Hepatic stellate cell (primary cell): ENCODE measurements around the gene LYPD3.
A peak's percentile ranks its signal among the peaks of the same experiment; 100 is the strongest.

Experiments
- DNase-seq: peaks from one replicate; pipeline ENCODE4 v3.0.0; 2011; ENCODE audit warnings: low spot score

LYPD3 gene

GRCh38 chr19:43485951-43486350, 20.5 kb upstream of the LYPD3 start:
- no peak for DNase-seq

GRCh38 chr19:43483281-43483680, 17.9 kb upstream of the LYPD3 start:
- DNase-seq: no peak

- DNase-seq: no peak
Measured at GRCh38 chr19:43482193-43482592, 16.8 kb upstream of the LYPD3 start.

- no peak for DNase-seq
Measured at GRCh38 chr19:43481701-43482100, 16.3 kb upstream of the LYPD3 start.

- DNase-seq: no peak
Measured at GRCh38 chr19:43480574-43480973, 15.2 kb upstream of the LYPD3 start.

GRCh38 chr19:43479961-43480561, 14.7 kb upstream of the LYPD3 start:
- DNase-seq: no peak

- no peak for DNase-seq
Measured at GRCh38 chr19:43479226-43479625, 13.8 kb upstream of the LYPD3 start.

GRCh38 chr19:43478323-43478722, 12.9 kb upstream of the LYPD3 start:
- DNase-seq: no peak

GRCh38 chr19:43476606-43477005, 11.2 kb upstream of the LYPD3 start:
- peak; percentile 81 for DNase-seq

GRCh38 chr19:43474986-43475705, 9.7 kb upstream of the LYPD3 start:
- peak; percentile 94 for DNase-seq

- DNase-seq: no peak
Measured at GRCh38 chr19:43474487-43474886, 9.1 kb upstream of the LYPD3 start.

- no peak for DNase-seq
Measured at GRCh38 chr19:43471091-43471490, 5.7 kb upstream of the LYPD3 start.

GRCh38 chr19:43470288-43470687, 4.9 kb upstream of the LYPD3 start:
- no peak for DNase-seq

- DNase-seq: no peak
Measured at GRCh38 chr19:43469160-43469480, 3.7 kb upstream of the LYPD3 start.

- no peak for DNase-seq
Measured at GRCh38 chr19:43468354-43469159, 3.1 kb upstream of the LYPD3 start.

- DNase-seq: no peak
Measured at GRCh38 chr19:43467730-43468129, 2.3 kb upstream of the LYPD3 start.

GRCh38 chr19:43467276-43467675, 1.9 kb upstream of the LYPD3 start:
- no peak for DNase-seq

GRCh38 chr19:43466793-43467192, 1.4 kb upstream of the LYPD3 start:
- DNase-seq: no peak

- no peak for DNase-seq
Measured at GRCh38 chr19:43464134-43464775, 1.2 kb downstream of the LYPD3 start.

- peak; percentile 96 for DNase-seq
Measured at GRCh38 chr19:43463381-43464133, 1.9 kb downstream of the LYPD3 start.

- no peak for DNase-seq
Measured at GRCh38 chr19:43462785-43463380, 2.5 kb downstream of the LYPD3 start.

- no peak for DNase-seq
Measured at GRCh38 chr19:43462383-43462782, 3.0 kb downstream of the LYPD3 start.
